Activated CD8-positive, alpha-beta memory T cell treated with anti-CD3 and anti-CD28 coated beads, Interleukin-2, amount 50 U/mL, for 48 hours (primary cell): ENCODE measurements around the gene MYLK2.

Experiments used
- DNase-seq: peaks from one replicate; pipeline ENCODE4 v3.0.0-alpha.2; 2020

MYLK2 gene

GRCh38 chr20:31858760-31859083 is 39.6 kb downstream of the MYLK2 start:
- DNase-seq: no peak

- no peak for DNase-seq
These were observed 40.3 kb downstream of the MYLK2 start for GRCh38 chr20:31859266-31859997.

- DNase-seq: no peak
These were observed 40.8 kb downstream of the MYLK2 start for GRCh38 chr20:31859998-31860380.

GRCh38 chr20:31860390-31861134 is 41.4 kb downstream of the MYLK2 start:
- DNase-seq: no peak

GRCh38 chr20:31861135-31861384 is 41.9 kb downstream of the MYLK2 start:
- DNase-seq: no peak

GRCh38 chr20:31861385-31862156 is 42.4 kb downstream of the MYLK2 start:
- peak; percentile 82 for DNase-seq

- DNase-seq: no peak
These were observed 43.0 kb downstream of the MYLK2 start for GRCh38 chr20:31862157-31862470.

- no peak for DNase-seq
These were observed 43.4 kb downstream of the MYLK2 start for GRCh38 chr20:31862506-31862905.

- no peak for DNase-seq
These were observed 44.3 kb downstream of the MYLK2 start for GRCh38 chr20:31863296-31864085.

- no peak for DNase-seq
These were observed 45.6 kb downstream of the MYLK2 start for GRCh38 chr20:31864521-31865400.

GRCh38 chr20:31866221-31866620 is 47.1 kb downstream of the MYLK2 start:
- DNase-seq: no peak

GRCh38 chr20:31868853-31869672 is 49.9 kb downstream of the MYLK2 start:
- DNase-seq: no peak

- DNase-seq: no peak
These were observed 50.5 kb downstream of the MYLK2 start for GRCh38 chr20:31869673-31869941.

- no peak for DNase-seq
These were observed 51.0 kb downstream of the MYLK2 start, which contains the start of the genes DUSP15 and TTLL9 for GRCh38 chr20:31869942-31870725. Gene DUSP15, minus strand, starts transcription at chr20:31870527. Its CDS starts 190 bp downstream, at chr20:31870337. Gene TTLL9, plus strand, starts transcription at chr20:31870634. Its CDS starts 493 bp downstream, at chr20:31871127.

GRCh38 chr20:31870726-31871617 is 51.8 kb downstream of the MYLK2 start:
- DNase-seq: no peak

GRCh38 chr20:31871618-31871954 is 52.4 kb downstream of the MYLK2 start:
- no peak for DNase-seq

- DNase-seq: no peak
These were observed 53.2 kb downstream of the MYLK2 start for GRCh38 chr20:31872406-31872805.

GRCh38 chr20:31875671-31876070 is 56.5 kb downstream of the MYLK2 start:
- DNase-seq: no peak

GRCh38 chr20:31877684-31878083 is 58.5 kb downstream of the MYLK2 start:
- no peak for DNase-seq
